Activated T-cell treated with anti-CD3 and anti-CD28 coated beads for 48 hours (primary cell): ENCODE measurements around the gene RBKS.

ENCODE experiments used
- DNase-seq: peaks from one replicate; pipeline ENCODE4 v3.0.0-alpha.2; 2020; ENCODE audit warnings: low read depth

The RBKS gene

DNA sequence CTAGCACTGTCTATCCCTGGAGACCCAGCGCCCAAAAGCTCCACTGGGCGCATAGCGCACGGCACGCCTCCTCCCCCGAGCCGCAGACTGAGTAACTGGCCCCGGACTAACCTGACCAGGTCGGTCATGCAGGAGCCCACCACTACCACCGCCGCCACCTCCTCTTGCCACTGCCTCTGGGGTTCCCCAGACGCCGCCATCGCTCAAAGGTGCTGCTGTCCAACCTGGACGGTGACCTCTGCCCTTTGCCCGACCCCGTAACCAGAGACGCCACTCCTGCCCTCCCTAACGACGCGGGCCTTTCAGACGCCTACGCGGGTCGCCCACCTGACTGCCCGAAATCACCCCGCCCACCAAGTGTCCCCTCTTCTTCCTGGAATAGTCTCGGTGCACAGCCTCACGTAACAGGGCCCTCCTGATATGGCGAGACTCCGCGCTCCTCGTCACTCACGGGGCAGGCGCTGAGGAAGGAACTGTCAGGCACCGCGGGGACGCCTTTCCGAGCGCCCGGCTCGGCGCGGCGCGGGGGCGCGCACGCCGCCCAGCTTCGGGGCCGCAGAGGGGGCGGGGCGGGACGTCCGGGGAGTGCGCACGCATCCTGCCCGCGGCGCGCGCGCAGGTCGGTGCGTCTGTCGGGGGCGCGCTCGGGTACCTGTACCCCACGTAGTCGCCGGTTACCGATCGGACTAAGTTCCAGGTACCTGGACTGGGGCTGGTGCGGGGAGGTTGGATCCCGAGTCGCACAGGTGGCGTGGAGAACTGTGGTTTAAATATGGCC lies at the start of gene RBKS, which contains the start of gene BABAM2:
Gene RBKS, minus strand, starts transcription at position 242 of the 778 bp plus-strand sequence. Its CDS starts 42 bp downstream, at position 200.
Gene BABAM2, plus strand, starts transcription at position 584 of the 778 bp plus-strand sequence. CDS start 3,828 bp downstream, outside the sequence.
- DNase-seq, result peak; percentile 95

- DNase-seq, result no peak
Measured at GRCh38 chr2:27935026-27935425, 44.8 kb upstream of the RBKS start.

- no peak for DNase-seq
Measured at GRCh38 chr2:27932396-27932795, 42.2 kb upstream of the RBKS start.

GRCh38 chr2:27931361-27931950 lies 41.3 kb upstream of the RBKS start:
- no peak for DNase-seq

- no peak for DNase-seq
Measured at GRCh38 chr2:27929916-27930486, 39.8 kb upstream of the RBKS start.

DNA sequence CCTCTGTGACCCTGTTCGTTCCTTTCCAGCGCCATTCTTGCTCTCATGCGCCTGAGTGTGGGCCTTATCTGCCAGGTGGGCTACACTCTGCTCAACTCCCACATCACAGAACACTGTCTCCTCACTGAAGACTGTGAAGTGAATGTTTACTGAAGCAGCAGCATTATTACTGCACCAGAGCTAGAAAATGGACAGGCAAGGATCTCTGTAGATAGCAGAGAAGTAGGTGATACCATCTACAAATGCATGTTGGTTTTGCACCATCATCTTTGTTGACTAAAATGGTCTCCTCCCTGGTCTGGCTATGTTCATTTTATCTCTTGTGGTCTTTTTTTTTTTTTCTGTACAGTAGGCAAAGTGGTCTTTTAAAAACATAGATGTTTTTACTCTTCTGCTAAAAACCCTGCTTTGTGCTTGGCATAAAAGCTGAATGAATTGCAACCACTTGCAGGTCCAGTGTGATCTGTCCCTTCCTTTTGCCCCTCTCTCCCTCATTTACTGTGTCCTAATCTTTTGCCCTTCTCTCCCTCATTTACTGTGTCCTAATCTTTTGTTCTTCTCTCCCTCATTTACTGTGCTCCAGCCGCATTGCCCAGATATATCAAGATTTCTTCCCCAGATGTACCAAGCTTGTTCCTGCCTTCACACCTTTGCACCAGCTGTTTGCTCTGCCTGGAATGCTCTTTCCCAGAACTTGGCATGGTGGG lies 35.7 kb upstream of the RBKS start:
- no peak for DNase-seq

DNA sequence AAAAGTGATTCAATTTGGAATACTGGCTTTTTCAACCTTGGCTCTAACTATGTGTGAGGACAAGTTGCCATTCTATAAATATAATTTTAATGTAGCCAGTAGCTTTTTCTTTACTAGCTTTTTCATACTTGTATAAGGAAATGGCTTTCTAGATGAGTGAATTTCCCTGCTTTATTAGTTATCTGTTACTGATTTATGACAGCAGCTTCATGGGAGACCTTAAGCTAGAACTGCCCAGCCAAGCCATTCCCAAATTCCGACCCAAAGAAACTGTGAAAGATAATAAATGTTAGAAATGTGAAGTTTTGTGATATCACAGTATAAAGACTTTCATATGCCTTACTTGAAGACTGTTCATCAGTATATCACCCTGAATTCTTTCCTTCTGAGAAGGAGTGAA lies 32.7 kb upstream of the RBKS start:
- DNase-seq, result no peak

- DNase-seq, result no peak
Measured at GRCh38 chr2:27921880-27922547, 31.8 kb upstream of the RBKS start.

DNA sequence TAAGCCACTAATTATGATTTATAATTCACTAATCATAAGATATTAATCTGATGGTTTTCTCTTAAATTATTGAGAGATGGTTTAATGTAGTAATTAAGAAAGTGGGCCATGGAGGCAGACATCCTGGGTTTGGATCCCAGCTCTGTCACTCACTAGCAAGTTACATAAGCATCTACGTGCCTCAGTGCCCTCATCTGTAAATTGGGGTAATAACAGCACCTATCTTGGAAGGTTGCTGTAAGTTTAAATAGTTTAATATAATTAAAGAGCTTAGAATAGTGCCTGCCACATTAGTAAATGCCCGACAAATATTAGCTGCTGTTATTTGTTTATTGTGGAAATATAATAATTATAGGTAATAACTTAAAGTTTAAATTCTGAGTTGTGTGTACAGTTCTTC lies 31.2 kb upstream of the RBKS start:
- no peak for DNase-seq

GRCh38 chr2:27920148-27920885 lies 30.1 kb upstream of the RBKS start:
- no peak for DNase-seq

DNA sequence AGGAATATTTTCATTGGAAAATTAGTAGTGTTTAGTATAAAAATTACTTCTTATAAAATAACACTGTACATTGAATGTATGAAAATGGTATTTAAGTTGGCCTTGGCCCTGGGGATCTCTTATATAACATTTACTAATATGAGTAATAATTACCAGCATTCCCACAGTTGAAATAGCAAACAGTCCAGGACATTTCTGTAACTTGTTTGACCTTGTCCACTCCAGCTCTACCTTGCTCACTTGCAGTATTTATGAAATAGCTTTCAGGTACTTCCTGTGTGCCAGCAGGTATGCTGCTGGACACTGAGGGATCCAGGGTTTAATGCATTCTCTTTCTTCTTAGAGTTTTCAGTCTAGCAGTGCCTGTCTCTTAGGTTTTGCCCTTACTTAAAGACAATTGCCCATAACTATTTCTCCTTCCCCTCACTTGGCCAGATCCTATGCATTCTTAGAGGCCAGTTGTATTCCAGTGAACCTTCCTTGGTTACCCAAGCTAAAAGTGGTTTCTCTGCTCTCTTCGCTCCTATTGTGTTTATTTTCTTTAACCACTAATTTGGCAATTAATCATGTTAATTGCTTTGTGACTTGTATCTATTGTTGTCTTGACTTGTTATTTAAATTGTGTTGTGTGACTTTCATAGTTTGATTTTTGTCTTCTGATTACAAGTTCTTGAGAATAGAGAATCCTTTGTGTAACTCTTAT lies 26.3 kb upstream of the RBKS start:
- no peak for DNase-seq

DNA sequence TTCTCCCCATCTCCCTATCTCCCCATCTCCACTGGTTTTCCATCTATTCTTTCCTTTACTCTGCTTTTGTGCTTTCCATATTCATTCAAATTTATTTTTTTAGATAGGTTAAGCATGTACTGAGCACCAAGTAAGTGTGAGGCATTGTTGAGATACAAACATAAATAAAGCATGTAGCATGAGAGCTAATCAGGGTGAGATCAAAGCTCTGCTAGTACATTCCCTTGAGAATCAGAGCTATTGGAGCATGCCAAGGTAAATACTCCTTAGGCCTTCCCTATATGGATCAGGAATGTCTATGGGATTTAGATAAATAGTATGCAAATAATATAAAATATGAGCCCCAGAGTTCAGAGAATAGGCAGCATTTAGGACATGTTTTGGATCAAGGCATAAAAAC lies 25.7 kb upstream of the RBKS start:
- no peak for DNase-seq

- DNase-seq, result no peak
Measured at GRCh38 chr2:27915191-27915590, 25.0 kb upstream of the RBKS start.

DNA sequence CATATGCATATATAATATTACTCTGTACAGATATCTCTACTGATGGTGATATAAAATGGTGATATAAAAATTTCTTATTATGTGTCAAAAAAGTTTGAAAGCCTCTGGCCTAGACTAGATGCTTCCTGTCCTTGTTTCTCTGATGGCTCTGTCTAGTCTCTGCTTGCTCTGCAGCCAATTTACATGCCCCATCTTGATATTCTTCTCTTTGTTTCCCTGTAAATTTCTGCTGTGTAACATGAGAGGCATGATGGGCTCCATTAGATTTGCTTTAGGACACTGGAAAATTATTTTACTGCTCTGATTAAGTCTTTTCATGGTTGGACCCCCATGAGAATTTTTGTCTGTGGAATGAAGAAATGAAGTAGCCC lies 24.6 kb upstream of the RBKS start:
- no peak for DNase-seq

- DNase-seq, result no peak
Measured at GRCh38 chr2:27914041-27914804, 24.0 kb upstream of the RBKS start.

DNA sequence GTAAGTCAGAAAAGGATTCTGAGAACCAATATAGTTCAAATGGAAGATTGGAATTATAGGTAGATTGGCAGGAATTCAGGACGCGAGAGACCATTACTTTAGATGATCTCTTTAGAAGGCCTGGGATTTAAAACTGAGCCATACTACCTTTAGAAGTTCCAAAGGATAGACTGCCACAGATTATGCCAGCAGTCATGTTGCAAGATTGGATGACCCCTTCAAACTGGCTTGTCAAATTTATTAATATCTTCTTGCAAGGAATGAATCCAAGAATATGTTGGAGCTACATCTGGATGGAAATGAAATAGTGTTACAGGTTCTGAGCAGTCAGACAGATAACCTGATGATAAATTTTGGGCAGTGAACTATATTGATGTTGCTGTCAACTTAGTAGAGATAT lies 22.3 kb upstream of the RBKS start:
- no peak for DNase-seq

GRCh38 chr2:27911458-27912210 lies 21.4 kb upstream of the RBKS start:
- DNase-seq, result no peak

GRCh38 chr2:27909901-27910300 lies 19.7 kb upstream of the RBKS start:
- no peak for DNase-seq

DNA sequence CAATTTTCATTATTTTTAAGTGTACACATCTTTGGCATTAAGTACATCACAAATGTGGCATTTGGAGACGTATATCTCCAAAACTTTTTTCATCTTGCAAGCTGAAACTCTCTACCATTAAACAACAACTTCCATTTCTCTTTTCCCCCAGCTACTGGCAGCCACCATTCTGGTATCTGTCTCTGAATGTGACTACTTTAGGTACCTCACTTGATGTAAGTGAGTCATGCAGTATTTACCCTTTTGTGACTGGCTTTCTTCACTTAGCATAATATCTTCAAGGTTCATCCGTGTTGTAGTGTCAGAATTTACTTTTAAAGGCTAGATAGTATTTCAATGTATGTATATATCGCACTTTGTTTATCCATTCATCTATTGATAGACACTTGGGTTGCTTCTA lies 17.4 kb upstream of the RBKS start:
- DNase-seq, result no peak
